Fibroblast of skin of right quadriceps (primary cell): ENCODE data around the gene KRT4.
"Not testable (repeated sequence)": the region's sequence is repeated elsewhere in the genome, so short reads cannot be mapped to it uniquely, and the experiment has no call there.

ENCODE experiments used
- DNase-seq: peaks from one replicate; pipeline ENCODE4 v3.0.0-alpha.2; 2013

Gene KRT4

DNA sequence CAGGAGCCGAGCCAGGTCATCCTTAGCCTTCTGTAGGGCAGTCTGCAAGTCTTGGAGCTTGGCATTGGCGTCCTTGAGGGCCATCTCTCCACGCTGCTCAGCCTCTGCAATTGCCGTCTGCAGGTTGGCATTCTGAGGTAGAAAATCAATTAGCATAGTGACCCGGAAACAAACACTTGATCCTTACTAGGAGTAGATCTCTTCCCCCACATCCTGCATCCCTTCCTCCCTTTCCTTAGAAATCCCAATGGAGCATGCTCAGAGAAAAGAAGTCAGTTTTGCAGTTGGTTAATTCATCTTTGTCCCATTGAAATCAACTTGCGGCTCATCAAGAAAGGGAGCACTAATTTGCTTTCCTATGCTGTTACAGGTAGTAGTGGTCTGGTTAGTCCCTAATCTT is 42.8 kb downstream of the KRT4 start:
- DNase-seq, result no peak

DNA sequence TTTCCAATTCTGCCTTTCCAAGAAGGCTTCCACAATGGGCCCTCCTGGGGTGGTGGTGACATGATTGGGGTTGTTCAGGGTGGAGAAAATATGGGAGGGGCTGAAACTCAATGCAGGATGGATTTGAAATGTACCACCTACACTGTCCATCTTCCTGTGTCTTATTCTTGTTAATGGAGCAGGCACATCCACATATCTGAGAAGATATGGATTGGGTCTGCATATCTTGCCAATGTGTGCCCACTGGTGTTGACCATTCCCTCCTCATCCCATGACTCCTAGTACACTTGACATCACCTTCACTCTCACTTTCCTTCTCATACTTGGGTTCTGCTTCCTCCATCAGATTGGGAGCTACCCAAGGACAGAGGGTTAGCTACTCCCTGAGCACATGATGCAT is 44.0 kb downstream of the KRT4 start:
- no peak for DNase-seq

DNA sequence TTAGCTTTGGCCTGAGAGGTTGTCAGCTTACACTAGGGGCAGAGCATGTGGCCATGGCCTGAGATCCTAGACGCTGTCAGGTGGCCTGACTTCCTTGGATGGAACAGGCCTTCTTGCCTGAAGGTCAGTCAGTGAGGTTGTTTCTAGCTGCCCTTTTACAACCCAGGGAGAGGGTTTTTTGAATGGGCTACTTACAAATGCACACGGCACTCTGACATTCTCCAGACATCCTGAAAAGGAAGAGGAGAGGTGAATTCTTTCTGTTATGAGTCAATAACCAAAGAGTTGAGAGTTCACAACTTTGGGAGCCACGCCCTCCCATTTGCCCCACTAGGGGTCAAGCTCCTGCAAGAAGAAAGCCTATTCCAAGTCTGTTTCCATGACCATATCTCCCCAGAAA is 44.6 kb downstream of the KRT4 start:
- no peak for DNase-seq

DNA sequence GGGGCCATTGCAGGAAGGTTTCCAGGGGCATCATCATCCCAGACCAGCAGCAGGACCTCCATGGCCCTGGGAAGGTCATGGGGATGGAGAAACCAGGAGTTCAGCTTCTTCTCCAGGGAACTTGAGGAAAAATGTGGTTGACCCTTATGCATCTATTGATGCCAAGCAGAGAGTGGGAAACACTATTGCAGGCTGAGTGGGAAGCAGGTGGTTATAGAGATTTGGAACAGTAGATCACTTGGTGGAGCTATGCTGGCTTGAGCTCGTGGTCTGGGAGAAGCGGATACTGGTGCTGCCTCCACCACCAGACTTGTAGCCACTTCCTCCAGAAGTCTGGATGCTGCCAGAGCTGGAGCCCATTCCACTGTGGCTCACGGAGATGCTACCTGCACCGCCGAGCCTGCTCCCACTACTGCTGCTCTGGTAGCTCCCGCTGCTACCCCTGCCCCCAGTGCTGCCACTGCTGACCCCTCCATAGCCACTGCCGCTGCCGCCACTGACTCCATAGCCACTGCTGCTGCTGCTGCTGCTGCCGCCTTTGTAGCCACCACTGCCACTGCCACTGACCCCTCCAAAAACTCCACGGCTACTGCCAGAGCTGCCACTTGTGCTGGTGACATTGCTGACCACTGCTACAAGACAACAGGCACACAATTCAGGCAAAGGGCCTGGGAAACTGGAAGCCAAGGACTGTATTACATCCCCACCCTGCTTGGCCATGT is 45.3 kb downstream of the KRT4 start:
- no peak for DNase-seq

DNA sequence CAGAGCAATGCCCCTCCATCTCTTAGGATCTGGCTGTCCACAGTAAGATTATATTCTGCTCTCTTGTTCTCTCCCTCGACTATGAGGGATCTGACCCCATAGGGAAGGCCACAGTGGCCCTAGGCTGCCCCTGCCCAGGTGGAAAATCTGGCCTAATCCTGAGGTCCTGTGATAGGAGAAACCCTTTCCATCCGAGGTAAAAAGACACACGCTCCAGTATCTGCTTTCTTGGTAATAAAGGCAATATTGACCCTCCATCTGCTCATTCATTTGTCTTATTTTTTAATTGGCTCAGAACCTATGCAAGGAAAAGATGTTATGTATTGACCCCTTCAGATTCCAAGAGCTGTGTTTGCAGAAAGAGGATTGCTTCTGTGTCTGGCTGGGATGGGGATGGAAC is 46.5 kb downstream of the KRT4 start:
- no peak for DNase-seq

DNA sequence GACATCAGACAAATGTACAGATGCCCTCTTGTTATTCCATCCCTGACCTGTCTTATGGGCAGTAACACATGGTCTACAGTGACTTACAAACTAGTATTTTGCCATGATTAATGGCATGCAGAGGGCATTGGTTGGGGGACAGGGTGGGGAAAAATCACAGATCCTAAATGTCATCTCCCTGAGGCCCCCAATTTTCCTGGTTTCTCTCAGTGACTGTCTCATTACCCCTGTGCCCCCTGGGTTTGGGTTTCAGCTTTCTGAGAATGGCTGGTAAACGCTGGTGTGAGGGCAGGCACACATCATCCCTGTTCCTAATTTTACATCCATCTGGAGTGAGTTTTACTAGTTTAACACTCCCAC is 46.9 kb downstream of the KRT4 start:
- DNase-seq, result no peak

DNA sequence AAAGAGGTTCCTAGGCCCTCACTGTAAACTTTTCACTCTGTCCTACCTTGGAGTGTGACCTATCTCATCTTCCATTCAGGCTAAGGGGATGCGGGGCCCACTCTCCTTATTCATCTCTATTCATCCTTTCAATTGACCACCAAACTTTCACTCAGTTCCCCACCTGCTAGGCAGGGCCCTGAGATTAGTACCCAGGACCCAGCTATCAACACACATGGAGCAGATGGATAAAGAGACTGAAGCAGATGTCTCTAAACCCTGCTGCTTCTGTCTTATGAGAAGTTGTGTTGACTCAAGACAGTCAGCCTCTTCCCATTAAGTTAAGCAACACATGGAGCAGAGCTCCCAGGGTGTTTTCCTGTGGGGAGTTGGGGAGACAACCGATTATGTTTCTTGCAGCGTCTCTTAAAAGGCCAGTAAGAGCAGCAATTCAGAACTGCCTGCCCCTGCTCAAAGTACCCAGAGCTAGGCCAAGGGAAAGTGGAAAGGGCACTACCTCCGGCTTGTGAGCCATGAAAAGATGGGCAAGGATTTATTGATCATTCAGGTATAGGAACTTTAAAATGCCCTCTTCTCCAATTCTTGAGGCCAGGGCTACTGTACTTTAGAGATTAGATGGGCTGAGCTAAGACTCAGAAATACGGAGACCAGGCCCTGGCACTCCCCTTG is 47.4 kb downstream of the KRT4 start:
- no peak for DNase-seq

GRCh38 chr12:52765702-52766101 is 48.2 kb downstream of the KRT4 start:
- DNase-seq, result no peak

- DNase-seq, result no peak
These were observed 49.9 kb downstream of the KRT4 start for GRCh38 chr12:52763991-52764390.

GRCh38 chr12:52763036-52763659 is 50.8 kb downstream of the KRT4 start:
- no peak for DNase-seq

DNA sequence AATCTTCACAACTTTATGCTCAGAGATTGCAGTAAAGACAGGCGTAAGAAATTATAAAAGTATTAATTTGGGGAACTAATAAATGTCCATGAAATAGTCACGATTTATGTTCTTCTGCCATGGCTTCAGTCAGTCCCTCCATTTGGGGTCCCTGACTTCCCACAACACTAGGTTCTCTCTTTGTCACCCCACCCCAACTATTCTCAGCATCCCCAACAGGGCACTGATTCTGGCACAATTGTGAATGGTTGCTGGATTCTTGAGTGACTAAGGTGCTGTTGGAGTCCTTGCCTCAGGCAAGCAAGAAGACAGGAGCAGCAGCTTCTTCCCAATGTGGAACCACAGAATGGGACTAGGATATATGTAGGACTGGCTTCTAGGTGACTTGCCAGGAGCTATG is 52.1 kb downstream of the KRT4 start:
- DNase-seq, result no peak

DNA sequence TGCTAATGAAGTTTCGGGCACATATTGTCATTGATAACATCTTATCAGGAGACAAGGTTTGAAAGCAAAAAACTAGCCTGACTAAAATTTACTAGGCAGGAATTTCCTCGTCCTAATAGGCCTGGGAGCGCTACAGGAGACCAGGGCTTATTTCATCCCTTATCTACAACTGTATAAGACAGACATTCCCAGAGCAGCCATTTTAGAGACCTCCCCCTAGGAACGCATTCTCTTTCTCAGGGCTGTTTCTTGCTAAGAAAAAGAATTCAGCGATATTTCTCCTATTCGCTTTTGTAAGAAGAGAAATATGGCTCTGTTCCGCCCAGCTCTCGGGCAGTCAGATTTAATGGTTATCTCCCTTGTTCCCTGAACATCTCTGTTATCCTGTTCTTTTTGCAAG is 52.7 kb downstream of the KRT4 start:
- not testable (repeated sequence) for DNase-seq

DNA sequence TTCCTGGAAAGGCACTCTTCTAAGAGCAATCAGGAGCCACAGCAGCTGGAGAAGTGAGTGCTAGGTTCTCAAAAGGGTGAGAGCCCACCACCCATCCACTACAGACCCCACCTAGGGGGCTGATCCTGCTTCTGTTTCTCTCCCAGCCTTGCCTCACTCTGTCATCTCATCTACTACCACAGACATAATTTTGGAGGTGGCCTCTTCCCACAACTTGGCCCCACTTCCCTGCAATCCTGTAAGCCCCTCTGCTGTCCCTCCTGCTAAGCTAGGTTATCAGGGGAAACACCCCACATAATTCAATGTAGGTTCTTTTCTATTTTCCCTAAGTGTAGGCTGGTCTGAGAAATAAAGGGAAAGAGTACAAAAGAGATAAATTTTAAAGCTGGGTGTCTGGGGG is 53.3 kb downstream of the KRT4 start:
- DNase-seq, result no peak

DNA sequence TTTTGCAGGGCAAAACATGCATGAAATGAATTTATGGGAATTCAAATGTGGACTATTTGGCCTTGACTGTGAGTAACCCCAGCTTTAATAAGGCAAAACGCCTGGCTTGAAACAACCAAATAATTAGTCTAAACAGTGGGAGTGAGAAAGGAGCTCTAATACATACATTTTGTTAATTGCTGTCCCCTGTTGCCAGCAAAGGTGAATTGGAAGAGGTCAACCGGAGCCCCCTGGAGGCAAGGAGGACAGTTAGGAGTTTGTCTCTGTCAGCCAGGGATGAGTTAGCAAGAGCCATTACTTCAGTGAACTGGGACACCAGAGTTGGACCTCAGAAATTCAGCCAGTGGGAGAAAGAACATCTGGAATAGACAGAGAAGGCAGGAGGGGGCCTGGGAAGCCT is 54.2 kb downstream of the KRT4 start:
- DNase-seq, result no peak

DNA sequence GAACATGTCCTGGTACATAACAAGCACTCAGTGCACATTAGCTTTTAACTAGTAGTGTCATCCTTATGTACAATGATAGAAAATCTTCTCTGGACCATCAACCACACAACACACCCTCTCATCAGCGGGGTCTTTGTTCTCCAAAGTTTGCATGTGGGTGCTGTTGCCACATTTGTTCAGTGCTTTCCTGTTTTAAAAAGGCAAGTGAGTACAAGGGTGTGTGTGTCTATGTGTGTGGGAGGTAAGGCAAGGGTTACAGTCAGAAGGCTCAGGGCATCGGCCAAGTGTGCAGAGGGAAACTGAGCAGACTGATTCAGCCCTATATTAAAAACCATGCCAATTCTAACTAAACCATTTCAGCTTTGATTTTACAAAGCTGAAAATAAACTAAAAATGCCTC is 54.7 kb downstream of the KRT4 start:
- no peak for DNase-seq

GRCh38 chr12:52757449-52758176 is 56.3 kb downstream of the KRT4 start:
- no peak for DNase-seq
